ENCODE measurements around the gene RFPL1. TPM values are rescaled to one million over a fixed set of nuclear protein-coding genes. Genes with fewer than 3 reads are reported as not detected.

RFPL1 gene
- total RNA-seq, 4 donors from 2014 or later, result not detected

- H3K4me3 ChIP-seq (ENCODE audit: low read depth, poor library complexity, severe bottlenecking), result no peak overlapping the region
- intact Hi-C loops (cut with DNase I; ENCODE audit: low total_unique reads), result no loop called here
- 21 to 30% methylated on average over 4 of the region's 4 CpGs for WGBS, 2 donors
- TF ChIP-seq POLR2A (IDR thresholded peaks at IDR 0.05) (no peak), CTCF (IDR thresholded peaks at IDR 0.05) (no peak)
- no peak for DNase-seq (ENCODE audit: low spot score in 2 of 2)
Observed at GRCh38 chr22:29477723-29478318, 39.4 kb downstream of the RFPL1 start.

GRCh38 chr22:29478326-29479276, 40.2 kb downstream of the RFPL1 start:
- intact Hi-C loops (cut with DNase I; ENCODE audit: low total_unique reads), result no loop called here
- no peak for DNase-seq (ENCODE audit: low spot score in 2 of 2)
- H3K4me3 ChIP-seq (ENCODE audit: low read depth, poor library complexity, severe bottlenecking), result no peak overlapping the region
- TF ChIP-seq CTCF (IDR thresholded peaks at IDR 0.05), result no peak
- no peak for TF ChIP-seq POLR2A (IDR thresholded peaks at IDR 0.05)
- WGBS, 2 donors, result 12 to 15% methylated on average over 20 to 21 of the region's 21 CpGs

DNA sequence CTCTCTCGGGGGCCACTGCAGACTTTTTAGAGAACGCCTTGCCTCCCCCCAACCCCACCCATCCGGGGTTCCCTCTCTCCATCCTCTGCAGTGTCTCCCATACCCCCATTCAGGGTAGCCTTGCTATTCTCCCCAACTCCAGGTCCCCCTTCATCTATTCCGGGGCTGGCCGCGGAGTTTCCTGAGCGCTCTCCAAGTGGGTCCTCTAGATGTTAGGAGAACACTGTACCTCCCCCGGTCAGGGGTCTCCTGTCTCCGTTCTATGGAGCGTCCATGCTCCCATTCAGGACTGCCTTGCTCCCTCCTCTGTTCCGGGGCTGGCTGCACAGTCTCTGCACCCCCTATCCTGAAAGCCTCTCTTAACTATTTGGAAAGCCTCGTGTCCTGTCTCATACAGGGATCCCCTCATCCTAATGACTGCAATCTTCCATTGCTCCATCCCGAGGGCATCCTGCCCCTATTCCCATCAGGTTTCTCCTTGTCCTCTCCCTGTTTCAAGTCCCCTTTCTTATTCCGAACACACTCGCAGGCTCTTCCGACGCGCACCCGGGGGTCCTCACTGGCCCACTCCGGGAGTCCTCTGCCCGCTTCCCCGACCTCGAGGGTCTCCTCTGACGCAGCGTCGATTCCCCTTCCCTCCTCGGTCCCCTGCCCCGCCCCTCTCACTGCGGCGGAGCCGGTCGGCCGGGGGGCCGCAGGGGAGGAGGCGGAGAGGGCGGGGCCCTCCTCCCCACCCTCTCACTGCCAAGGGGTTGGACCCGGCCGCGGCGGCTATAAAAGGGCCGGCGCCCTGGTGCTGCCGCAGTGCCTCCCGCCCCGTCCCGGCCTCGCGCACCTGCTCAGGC, 41.3 kb downstream of the RFPL1 start, which contains the start of gene NEFH:
Gene NEFH, plus strand, starts transcription at position 802 of the 845 bp plus-strand sequence. CDS start 45 bp downstream, outside the sequence.
- WGBS, 2 donors, result 5 to 7% methylated on average over 34 to 35 of the region's 48 CpGs
- no peak within 1 kb of the TSS for H3K4me3 ChIP-seq (ENCODE audit: low read depth, poor library complexity, severe bottlenecking)
- DNase-seq (ENCODE audit: low spot score in 2 of 2), result no peak
- TF ChIP-seq CTCF (IDR thresholded peaks at IDR 0.05), result no peak
- TF ChIP-seq POLR2A (IDR thresholded peaks at IDR 0.05), result no peak
- intact Hi-C loops (cut with DNase I; ENCODE audit: low total_unique reads), result no loop called here

DNA sequence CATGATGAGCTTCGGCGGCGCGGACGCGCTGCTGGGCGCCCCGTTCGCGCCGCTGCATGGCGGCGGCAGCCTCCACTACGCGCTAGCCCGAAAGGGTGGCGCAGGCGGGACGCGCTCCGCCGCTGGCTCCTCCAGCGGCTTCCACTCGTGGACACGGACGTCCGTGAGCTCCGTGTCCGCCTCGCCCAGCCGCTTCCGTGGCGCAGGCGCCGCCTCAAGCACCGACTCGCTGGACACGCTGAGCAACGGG, 41.8 kb downstream of the RFPL1 start:
- intact Hi-C loops (cut with DNase I; ENCODE audit: low total_unique reads), result no loop called here
- no peak for DNase-seq (ENCODE audit: low spot score in 2 of 2)
- H3K4me3 ChIP-seq (ENCODE audit: low read depth, poor library complexity, severe bottlenecking), result no peak overlapping the region
- WGBS, 2 donors, result 3 to 6% methylated on average over 18 to 23 of the region's 39 CpGs
- no peak for TF ChIP-seq CTCF (IDR thresholded peaks at IDR 0.05)
- no peak for TF ChIP-seq POLR2A (IDR thresholded peaks at IDR 0.05)

- intact Hi-C loops (cut with DNase I; ENCODE audit: low total_unique reads), result no loop called here
- 6 to 18% methylated on average over 7 to 52 of the region's 107 CpGs for WGBS, 2 donors
- no peak for TF ChIP-seq CTCF (IDR thresholded peaks at IDR 0.05)
- DNase-seq (ENCODE audit: low spot score in 2 of 2), result no peak
- H3K4me3 ChIP-seq (ENCODE audit: low read depth, poor library complexity, severe bottlenecking), result no peak overlapping the region
Observed at GRCh38 chr22:29480512-29481264, 42.3 kb downstream of the RFPL1 start.
